ENCODE results near the gene TSPAN18.

Gene TSPAN18

GRCh38 chr11:44957776-44958564 lies 231.2 kb downstream of the TSPAN18 start:
- no peak for DNase-seq (ENCODE audit: low spot score)

DNA sequence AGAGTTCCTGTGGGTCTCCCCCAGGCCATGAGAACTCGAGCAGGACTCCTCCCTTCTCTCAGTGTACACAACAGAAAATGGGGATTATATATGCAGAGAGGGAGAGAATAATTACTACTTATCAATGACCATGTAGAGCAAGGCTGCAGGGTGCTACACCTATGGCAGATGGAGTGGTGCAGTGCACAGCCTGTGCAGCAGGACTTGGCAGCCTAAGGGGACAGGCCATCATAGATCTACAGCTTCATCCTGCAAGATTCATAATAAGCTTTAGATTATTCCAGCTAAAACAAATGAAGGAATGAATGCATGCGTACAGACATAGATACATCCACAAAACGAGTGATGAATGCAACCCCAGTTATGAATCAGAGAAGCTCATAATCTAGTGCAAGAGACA lies 232.3 kb downstream of the TSPAN18 start:
- no peak for DNase-seq (ENCODE audit: low spot score)

GRCh38 chr11:44960200-44960845 lies 233.6 kb downstream of the TSPAN18 start:
- no peak for DNase-seq (ENCODE audit: low spot score)

DNA sequence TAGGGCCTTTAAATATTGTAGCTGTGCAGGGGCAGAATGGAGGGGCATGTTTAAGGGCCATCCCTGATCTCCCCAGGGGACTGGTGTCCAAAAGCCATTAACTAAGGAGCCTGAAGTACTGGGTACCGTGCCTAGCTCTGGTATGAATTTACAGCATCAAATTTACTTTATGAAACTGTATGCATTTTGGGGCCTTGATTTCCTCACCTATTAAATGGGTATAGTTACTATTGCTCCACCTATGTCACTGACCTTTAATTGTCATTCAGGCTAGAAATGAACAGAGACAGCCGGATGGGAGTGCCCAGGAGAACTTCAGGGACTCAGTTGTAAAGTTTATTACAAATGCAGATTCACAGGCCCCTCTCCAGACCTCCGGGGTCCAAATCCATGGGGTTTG lies 235.7 kb downstream of the TSPAN18 start:
- no peak for DNase-seq (ENCODE audit: low spot score)

- no peak for DNase-seq (ENCODE audit: low spot score)
Observed at GRCh38 chr11:44963136-44963535, 236.4 kb downstream of the TSPAN18 start.

DNA sequence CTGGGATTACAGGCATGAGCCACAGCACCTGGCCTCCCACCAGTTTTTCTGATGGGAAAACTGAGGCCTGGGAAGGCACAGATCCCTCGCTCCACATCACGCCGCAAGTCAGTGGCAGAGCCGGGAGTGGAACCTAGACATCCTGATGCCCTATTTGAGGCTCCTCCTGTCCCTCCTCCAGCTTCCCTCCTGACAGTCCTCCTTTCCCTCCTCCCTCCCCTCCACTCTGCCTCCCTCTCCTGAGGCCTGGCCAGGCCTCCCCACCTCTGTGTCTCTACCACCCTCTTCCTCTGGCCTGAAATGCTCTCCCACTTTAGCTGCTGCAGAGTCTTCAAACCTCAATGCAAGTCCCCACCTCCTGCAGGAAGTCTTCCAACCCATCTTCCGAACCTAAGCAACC lies 237.2 kb downstream of the TSPAN18 start:
- no peak for DNase-seq (ENCODE audit: low spot score)

- no peak for DNase-seq (ENCODE audit: low spot score)
Observed at GRCh38 chr11:44964526-44965209, 237.9 kb downstream of the TSPAN18 start.

DNA sequence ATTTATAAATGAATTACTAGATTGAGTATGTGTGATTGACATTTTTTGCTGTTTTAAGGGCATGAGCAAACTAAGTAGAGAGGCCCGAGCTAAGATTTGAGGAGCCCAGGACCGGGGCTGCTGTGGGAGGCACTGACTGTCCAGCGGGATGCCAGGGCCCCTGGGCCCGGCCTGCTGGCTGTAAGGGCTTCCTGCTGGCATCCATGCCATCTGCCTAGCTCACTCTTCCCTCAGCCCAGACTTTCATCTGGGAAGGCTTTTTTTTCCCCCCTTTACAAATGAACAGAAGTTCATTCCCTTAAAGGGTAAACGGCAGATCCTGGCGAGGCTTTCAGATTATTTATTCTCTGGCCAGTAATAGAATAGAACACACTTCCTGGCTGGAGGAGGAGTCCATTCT lies 239.9 kb downstream of the TSPAN18 start:
- DNase-seq (ENCODE audit: low spot score) = no peak

DNA sequence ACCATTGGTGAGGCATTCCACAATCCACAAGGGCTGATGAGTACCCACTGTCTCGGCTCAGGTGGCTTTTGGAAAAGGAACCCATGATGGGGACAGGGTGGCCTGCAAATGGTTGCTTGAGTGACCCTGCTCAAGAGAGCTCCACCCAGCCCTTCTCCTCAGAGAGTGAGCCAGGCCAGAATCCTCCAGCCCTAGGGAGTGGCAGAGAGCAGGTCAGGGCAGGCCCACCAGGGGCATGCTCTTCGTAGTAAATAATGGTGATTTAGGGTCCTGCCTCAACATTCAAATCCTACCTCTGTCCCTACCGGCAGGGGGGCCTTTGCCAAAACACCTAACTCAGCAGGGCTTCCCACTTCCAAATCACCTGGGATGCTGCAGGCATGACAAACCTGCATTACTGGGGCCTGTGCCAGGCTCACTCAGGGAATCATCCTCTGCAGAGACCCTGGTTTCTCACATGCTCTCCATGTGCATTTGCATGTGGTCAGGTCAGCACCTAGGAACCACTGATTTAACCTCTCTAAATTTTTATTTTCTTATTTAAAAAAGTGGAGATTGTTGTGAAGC lies 241.3 kb downstream of the TSPAN18 start:
- DNase-seq (ENCODE audit: low spot score) = no peak

DNA sequence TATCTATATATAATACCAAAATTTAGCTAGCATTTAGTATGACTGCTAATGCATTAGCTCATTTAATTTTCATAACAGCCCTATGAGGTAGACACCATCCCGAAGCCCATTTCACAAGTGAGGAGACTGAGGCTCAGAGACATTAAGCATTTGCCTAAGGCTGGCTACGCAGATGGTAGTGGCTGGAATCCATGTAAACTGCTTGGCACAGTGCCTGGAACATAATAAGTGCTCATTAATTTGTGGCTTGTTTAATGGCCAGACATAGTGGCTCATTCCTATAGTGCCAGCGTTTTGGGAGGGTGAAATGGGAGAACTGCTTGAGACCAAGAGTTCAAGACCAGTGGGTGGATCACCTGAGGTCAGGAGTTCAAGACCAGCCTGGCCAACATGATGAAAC lies 241.7 kb downstream of the TSPAN18 start:
- DNase-seq (ENCODE audit: low spot score) = no peak

GRCh38 chr11:44969651-44970252 lies 243.0 kb downstream of the TSPAN18 start:
- no peak for DNase-seq (ENCODE audit: low spot score)

- no peak for DNase-seq (ENCODE audit: low spot score)
Observed at GRCh38 chr11:44970293-44970692, 243.5 kb downstream of the TSPAN18 start.

DNA sequence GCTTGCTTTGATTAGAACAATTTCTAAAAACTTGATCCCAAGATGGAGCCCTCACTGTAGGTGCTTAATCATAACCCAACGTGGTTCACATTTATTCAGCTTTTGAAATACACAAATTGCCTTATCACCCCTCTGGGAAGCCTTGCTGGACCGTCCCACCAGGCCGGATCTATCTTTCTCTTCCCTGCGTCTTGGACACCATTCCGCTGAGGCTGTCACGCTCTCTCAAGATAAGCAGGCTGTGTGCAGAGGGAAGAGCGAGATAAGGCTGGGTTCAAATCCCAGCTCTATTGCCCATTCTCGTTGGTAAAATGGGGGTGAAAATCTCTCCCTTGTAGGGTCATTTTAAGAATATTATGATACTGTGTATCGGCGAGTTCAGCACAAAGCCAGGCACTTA lies 244.4 kb downstream of the TSPAN18 start:
- no peak for DNase-seq (ENCODE audit: low spot score)

DNA sequence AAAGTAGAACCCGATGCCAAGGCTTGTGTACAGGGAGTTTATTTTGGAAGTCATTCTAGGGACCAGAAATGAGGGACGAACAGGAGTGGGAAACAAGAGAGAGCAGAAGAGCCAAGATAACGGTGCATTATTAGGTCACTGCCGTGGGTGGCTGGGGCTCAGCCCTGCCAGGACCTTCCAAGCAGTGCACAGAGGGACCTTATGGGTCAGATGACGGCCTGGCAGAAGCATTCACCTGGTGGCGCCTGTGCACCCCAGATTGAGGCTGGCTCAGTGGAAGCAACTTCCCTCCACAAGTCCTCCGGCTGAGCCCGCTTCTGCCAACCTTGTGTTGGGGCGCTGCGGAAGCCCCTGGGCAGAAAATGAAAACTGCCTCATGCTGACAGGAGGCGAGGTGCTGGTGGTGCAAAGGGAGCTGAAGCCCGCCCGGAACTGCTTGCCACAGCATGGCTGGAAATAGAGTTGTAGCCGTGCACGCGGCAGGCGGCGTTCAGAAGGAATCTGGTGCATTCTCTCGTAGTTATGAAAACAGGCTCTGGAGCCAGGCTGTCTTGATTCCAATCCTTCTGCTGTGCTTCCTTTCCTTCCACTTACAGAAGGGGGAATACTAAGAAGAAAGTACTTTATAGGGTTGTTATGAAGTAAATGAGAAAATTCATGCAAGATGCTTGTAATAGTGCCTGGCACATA lies 246.1 kb downstream of the TSPAN18 start:
- no peak for DNase-seq (ENCODE audit: low spot score)

DNA sequence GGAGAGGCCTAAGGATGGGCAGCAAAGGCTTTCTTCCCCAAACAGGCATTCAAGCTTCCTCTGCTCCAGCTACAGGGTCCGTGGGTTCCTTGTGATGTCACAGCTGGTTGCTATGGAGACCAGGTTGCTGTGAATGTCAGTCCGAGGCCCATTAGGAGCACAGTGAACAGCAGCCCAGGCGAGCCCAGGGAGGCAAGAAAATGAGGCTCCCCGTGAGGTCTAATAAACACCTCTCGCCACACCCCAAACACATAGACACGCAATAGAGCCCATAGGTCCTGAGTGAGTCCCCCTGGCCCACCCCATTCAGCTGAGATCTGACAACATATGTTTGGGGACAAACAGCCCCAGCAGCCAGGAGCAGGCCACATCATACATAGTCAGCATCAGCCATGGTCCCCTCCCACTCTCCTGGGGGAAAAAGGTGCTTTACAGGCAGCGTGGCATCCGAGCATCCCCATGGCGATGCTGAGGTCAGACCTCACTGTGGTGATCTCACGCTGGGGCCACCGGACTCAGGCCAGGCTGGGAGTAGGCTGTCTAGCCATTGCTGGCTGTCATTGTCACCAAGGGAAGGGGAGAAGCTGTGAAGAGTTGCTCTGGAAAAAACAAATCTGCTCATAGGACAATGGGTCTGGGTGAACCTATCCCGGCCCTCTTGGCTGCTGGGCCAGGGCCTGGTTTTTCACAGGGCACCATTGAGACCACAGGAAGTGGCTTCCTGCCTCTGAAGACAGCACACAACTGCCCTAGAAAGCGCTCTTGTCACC lies 247.1 kb downstream of the TSPAN18 start:
- DNase-seq (ENCODE audit: low spot score) = no peak

DNA sequence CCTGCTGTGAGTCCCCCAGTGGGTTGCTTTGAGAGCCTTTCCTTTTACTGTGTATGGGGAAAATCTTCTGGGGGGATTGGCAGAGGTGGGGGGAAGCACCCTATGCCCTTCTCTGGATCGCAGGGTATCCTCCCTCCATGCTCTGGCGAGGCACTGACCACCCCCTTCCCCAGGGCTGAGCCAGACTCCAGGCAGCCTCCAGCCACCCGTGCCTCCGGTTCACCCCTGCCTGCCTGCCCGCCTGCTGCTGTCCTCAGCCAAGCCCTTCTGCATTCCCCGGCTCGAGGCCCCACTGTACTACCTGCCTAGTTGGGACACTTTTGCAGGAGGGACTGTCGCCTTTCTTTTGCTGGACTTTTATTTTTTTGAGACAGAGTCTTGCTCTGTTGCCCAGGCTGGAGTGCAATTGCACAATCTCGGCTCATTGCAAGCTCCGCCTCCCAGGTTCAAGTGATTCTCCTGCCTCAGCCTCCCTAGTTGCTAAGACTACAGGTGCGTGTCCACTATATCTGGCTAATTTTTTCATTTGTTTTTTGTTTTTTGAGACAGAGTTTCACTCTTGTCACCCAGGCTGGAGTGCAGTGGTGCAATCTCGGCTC lies 247.7 kb downstream of the TSPAN18 start:
- DNase-seq (ENCODE audit: low spot score) = no peak

- DNase-seq (ENCODE audit: low spot score) = no peak
Observed at GRCh38 chr11:44976576-44976975, 249.8 kb downstream of the TSPAN18 start.

DNA sequence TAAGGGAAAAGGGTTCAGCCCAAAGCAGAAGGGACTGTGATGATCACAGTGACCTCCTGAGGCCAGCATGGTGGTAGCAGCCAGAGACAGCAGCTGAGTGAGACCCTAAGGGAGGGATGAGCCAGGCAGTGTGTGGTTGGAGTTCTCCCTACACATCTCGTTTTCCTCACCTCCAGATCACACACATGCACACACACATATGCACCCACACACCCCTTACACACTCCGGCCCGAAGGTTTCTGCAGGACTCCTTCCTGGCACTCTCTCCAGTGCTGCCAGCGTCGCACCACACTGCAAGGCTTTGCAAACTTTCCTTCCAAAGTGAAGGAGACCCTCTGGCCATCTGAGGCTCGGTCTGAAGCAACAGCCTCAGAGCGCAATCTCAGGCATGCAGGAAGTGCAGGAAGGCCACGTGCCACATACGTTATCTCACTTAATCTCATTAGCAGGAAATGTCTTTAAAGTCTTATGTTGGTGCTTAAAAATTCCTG lies 250.8 kb downstream of the TSPAN18 start:
- peak; percentile 26 for DNase-seq (ENCODE audit: low spot score)

DNA sequence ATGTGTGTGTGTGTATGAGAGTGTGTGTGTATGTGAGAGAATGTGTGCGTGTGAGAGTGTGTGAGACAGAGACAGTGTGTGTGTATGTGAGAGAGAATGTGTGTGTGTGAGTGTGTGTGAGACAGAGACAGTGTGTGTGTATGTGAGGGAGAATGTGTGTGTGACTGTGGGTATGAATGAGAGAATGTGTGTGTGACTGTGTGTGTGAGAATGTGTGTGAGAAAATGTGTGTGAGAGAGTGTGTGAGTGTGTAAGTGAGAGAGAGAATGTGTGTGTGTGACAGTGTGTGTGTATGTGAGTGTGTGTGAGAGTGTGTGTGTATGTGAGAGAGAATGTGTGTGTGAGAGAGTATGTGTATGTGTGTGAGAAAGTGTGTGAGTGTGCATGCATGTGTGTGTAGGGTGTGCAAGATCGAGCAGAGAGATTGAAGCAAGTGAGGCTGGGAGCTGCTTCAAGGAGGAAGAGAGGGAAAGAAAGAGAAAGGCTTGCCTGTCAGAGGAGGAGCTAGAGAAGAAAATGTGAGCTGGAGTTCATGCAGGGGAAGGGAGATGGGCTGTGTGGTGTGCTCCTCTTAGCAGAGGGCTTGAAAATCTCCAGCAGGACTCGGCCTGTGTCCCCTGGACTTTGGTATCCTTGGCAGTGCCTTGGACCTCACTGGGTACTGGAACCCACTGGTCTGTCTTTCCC lies 251.7 kb downstream of the TSPAN18 start:
- DNase-seq (ENCODE audit: low spot score) = no peak

DNA sequence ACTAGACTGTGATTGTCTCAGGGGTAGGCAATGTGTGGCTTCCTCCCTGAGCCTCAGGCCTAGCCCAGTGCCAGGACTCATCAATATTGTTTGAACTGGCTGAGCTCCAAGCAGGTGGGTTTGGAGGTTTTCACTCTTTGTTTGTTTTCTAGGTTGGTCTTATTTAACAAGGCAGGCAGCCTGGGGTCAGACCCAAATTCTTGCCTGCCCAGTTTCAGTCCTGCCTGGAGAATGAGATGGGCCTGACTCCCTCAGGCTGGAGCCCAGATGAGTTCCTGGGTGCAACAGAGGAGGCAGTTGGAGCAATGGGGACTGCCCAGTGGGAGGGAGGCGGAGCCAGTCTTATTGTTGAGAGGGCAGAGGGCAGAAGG lies 252.2 kb downstream of the TSPAN18 start:
- DNase-seq (ENCODE audit: low spot score) = no peak
